ENCODE measurements around the gene GGT5. TPM values are rescaled to one million over a fixed set of nuclear protein-coding genes. Genes with fewer than 3 reads are reported as not detected.
"Not testable (repeated sequence)": the region's sequence is repeated elsewhere in the genome, so short reads cannot be mapped to it uniquely, and the experiment has no call there.

GGT5 gene
- total RNA-seq, 1 donor from 2014 or later: 7.5 TPM

DNA sequence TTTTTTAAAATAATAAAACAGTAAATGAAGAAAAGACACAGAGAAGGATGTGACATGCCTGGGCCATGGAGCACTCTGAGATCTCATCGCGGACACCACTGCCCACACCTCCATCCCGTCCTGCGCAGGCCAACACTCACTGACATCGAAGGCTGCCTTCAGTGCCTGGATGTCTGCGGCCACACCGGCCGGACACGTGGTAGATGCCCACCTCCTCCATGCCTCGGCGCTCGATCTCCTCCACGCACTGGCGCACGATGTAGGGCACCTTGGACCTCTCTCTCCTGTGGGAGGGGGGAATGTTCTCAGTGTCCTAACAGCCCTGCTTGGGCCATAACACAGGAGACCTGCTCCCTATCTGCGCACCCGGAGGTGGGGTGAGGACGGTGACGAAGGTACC, 18.6 kb upstream of the GGT5 start:
- DNase-seq (ENCODE audit: low spot score): not testable (repeated sequence)

DNA sequence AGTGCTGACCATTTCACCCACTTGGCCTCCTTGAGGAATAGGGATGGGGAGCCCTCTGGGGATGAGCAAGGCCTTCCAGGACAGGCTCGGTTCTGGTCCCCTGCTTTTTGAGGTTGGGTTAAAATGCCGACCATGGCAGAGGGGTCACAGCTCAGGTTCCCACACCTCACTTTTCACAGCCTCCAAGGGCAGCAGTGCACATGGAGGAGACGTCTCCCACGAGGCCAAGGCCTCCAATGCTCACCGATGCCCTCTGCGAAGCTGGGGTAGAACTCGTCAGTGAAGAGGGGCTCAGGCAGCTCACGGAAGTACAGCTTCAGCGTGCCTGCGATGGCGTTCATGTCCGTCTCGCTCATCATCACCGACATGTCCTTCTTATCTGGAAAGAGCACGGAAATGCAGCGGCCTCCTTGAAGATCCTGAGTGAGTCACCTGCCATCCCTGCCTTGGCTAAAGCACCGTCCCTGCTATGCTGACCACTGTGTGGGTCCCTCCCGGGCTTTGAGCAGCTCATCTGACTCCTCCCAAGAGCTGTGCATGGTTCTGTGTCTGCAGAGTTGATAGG, 17.4 kb upstream of the GGT5 start:
- DNase-seq (ENCODE audit: low spot score): not testable (repeated sequence)

DNA sequence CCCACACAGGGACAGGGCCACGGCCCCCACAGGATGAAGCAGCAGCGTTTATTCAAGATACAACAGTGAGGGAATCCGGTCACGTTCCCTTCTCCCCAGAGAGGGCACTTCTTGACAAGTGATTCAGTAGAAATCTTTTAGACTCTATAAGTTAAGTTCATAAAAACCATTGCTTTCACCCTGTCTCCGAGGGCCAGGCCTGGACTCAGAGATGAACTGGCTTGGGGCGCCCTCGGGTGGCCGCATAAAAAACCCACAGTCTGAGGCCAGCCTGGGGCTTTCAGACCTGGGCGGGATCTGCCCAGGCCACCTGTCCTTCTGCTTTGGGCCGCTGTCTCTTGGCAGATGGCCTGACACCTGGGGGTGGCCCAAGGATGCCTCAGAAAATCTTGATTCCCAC, 14.6 kb upstream of the GGT5 start:
- DNase-seq (ENCODE audit: low spot score): peak; percentile 76

DNA sequence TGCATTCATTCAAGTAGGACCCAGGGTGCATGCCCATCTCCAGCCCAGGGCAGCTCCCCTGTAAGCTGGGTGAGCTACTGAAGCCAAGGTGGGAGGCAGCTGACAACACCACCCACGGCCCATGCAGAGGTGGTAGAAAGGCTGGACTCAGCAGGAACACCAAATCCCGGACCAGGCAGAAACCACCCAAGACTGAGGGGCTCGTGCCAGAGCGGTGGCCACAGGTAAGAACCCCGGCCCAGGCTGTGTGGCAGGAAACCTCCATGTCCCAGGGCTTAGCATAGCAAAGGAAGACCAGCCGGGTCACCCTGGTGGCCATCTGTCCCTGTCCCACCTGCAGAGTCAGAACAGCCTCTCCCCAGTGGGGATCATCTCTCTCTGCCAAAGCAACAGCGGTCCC, 11.9 kb upstream of the GGT5 start:
- not testable (repeated sequence) for DNase-seq (ENCODE audit: low spot score)

DNA sequence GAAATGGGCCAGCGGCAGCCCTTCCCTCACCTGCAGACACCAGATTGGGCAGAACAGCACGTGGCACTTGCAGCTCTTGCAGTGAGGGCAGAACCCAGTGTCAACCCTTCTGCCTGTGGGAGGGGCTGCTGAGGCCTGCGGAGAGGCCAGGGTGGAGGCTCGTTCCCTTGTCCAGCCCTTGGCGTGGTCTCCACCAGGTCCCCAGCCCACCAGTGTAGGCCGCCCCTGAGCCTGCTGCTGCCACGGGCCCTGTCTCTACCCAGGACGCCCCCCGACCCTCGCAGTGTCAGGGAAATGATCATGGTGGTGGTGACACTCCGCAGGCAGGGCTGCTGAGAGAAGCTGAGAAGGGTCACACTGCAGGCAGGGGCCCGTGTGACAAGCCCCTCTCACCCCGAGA, 11.3 kb upstream of the GGT5 start:
- not testable (repeated sequence) for DNase-seq (ENCODE audit: low spot score)

DNA sequence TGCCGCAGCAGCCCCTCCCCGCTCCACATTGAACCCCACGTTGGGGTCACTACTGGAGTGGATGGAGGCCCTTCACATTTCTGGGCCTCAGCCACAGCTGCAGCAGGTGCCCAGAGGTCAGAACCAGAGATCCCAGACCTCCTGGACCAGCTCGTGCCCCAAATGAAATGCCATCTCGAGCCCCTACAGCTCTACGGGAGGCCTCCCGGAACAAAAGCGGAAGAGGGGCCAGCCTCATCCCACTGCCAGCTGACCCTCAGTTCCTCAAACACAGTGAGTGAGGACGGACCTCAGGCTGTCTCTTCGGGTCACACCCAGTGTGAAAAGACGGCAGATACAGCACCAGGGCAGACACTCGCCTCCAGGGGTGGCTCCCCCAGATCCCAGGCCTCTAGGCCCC, 8.2 kb upstream of the GGT5 start:
- not testable (repeated sequence) for DNase-seq (ENCODE audit: low spot score)

DNA sequence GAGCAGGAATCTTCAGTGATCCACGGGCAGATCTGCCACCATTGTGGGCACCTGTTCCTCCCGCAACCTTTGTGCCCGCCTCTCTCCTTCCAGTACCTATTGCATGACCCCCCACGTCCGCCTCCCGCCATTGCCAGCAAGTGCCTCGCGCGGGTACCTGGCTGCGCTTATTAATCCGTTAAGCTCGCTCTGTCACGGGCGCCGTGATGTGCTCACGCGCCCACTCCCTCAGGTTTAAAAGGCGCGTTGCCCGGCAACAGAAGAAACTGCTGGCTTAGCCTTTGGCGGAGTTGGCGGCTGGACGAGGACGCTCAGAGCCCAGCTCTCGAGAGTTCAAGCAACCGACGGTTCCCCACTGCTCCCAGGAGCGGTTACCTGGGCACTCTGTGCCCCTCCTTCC, 6.4 kb upstream of the GGT5 start:
- not testable (repeated sequence) for DNase-seq (ENCODE audit: low spot score)

DNA sequence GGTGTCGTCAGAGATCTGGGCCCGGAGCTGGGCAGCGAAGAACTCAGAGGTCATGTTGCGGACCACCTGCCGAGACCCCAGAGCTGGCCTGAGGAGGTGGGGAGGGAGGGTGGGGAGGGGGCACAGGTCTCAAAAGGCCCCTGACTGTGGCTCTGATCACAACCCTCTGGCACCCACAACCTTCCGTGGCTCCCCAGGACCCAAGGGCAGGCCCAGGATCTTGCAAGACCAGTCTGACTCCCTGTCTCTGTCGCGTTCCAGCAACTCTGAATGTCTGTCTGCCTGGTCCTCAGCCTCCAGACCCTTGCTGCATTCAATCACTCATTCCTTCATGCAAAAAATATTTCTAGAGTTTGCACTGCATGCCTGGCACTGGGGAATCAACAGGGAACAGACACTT, 4.5 kb upstream of the GGT5 start:
- not testable (repeated sequence) for DNase-seq (ENCODE audit: low spot score)

DNA sequence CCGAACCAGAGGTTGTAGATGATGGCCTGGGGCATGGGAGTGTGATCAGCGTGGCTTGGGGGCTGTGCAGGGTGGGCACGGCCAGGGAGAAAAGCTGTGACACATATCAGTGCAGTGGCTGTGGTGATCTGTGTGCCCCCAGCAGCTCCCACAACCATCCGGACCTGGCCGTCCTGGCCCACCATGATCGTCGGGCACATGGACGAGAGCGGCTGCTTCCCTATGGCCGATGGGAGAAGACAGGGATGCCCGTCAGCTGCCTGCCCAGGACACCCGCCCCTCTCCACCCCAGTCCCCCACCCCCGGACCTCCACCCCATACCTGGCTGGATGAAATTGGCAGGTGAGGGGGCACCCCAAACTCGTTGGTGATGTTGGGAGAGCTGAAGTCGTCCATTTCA, 3.7 kb upstream of the GGT5 start:
- DNase-seq (ENCODE audit: low spot score): not testable (repeated sequence)

DNA sequence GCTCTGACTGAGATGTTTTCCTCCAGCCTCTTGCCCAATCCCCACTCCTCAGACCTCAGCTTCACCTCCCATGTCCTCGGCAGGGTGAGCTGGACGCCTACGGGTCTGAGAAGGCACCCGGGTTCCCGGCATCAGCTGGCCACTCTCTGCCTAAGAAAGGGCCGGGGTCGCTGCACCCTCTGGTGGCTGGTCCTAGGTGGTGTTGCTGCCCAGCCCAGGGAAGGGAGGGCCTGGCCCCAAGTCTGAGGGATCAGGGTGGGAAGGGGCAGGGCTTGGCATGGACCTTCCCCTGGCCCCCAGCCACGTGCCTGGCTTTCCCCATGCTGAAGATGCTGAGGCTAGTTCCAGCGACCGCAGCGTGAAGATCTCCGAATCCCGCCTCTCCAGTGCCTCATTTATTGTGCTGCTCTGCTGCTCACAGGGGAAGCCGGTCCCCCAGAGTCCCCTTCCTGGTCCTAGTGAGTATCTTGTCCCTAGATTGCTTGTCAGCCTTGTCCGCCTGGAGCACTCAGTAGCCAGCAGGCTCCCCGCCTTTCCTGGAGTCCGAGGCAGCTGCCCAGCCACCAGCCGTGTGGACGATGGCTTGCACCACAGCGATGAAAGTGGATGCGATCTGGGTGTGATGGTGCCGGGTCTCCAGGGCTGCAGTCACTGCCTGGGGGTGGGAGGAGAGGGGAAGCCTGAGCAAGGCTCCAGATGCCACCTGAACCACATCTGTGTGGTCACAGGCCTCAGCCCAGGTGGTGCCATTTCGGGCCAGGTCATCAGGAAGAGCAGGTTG, 2.9 kb upstream of the GGT5 start:
- peak; percentile 94 for DNase-seq (ENCODE audit: low spot score)

DNA sequence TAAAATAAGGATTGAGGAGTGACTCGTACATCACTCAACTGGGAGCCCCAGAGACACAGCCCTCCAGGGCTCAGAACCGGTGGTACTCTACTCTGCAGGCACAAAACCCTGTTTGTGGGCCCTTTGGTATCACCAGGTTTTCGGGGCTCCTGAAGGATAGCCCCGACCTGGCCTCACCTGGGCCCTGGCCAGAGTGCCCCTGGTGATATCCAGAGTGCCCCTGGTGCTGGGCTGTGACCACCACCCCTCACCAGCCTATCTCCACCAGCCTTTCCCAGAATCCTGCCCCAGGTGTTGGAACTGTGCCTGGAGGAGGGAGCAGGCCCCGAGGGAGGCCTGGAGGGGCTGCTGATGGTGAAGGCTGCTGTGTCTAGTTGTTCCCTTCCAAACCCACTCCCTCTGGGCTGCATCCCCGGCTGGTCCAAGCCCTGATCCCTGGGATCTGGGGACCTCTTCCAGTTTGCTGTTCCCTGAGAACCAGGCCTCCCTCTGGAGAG, 2.2 kb upstream of the GGT5 start:
- DNase-seq (ENCODE audit: low spot score): no peak

DNA sequence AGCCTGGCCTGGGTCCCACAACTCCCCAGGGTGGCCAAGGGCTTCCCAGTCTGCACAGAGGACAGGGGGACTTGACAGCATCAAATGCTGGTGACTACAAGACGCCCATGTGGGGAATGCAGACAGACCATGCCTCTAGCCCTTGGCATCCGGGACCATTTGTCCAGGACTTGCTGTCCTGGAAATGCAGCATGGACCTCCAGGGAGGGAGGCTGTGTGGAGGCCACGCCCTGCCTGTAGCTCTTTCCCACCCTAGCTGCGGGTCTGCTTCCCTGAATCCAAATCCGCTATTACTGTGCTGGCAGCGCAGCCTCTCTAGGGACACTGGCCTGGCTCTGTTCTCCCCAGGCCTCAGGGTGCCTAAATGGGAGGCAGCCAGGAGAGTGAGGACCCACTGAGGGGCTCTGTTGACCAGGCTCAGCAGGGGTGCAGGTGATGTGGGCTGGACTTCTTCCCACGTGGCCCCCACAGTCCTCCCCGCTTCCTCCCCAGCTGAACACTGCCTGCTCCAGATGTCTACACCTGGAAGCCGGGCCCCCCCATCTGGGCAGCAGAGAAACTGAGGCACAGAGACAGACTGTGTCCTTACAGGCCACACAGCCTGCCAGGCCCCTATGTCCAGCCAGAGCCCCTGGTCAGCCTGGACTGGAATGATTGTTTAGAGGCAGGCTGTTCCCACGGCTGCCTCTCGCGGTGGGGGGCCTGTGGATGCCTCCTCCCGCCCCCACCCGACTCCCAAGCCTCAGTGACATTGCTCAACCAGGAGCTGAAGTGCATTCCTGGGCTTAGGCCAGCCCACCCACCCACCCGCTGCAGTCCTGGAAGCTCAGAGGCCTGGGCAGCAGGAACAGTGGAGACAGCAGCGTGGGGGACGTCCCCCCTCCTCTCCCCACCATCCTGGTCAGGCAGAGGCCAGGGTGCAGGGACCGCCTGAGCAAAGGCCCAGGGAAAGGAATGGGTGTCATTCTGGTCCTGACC, 991 bp upstream of the GGT5 start:
- DNase-seq (ENCODE audit: low spot score): peak; percentile 74

DNA sequence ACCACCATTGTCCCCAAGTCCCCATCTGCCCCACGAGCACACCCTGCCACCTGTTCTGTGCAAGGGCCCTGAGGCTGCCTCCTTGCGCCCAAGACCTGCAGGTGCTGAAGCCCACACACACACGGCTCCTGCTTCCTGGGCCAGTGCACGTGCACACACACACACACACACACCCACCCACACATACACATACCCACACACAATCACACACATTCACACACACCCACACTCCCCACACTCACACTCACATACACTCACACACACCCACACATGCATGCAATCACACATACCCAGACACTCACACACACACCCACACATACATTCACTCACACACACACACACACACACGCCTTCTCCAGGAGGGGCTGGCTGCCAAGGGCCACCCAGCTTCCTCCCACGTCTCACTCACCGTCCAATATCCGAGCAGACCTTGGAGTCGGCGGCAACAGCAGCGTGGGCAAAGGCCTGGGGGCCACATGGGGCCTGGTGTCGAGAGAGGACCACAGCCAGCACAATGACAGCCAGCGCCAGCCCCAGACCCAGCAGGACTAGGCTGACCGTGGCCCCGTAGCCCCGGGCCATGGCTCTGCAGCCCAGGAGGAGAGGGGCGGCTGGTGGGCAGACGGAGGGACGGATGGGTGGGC, 616 bp downstream of the GGT5 start:
- peak; percentile 53 for DNase-seq (ENCODE audit: low spot score)

DNA sequence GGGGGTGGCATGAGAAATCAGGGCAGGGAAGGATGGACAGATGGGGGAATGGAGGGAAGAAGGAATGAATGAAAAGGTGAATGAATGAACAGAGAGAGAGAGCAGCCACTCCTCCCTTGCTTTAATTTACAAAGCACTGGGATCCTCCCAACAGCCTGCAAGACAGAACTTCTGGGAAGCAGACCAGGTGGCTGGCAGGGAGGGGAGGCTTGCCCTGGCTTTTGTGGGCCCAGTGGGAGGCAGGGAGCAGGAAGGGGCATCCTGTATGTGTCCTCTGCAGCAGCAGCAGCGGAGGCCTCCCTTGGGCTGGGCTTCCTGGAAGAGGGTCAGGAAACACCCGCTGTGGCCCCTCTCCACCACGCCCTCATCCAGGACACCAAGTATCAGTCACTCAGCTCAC, 1.5 kb downstream of the GGT5 start:
- DNase-seq (ENCODE audit: low spot score): peak; percentile 32

DNA sequence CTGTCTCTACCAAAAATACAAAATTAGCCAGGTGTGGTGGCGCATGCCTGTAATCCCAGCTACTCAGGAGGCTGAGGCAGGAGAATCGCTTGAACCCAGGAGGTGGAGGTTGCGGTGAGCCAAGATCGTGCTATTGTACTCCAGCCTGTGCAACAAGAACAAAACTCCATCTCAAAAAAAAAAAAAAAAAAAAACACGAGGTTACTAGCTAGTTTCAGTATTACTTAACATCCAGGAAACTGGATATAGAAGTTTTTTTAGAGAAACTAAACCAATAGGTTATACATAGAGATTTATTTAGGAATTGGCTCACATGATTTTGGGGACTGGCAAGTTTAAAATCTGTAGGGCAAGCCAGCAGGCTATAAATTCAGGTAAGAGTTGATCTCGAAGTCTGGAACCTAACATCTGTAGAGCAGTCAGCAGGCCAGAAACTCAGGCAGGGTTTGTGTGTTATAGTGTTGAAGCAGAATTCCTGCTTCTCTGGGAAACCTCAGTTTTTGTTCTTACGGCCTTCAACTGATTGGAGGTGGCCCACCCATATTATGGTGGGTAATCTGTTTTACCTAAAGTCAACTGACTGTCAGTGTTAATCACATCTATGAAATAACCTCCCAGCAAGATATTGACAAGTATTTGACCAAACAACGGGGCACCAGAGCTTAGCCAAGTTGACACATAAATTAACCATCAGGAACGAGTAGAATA, 3.7 kb downstream of the GGT5 start:
- DNase-seq (ENCODE audit: low spot score): not testable (repeated sequence)

DNA sequence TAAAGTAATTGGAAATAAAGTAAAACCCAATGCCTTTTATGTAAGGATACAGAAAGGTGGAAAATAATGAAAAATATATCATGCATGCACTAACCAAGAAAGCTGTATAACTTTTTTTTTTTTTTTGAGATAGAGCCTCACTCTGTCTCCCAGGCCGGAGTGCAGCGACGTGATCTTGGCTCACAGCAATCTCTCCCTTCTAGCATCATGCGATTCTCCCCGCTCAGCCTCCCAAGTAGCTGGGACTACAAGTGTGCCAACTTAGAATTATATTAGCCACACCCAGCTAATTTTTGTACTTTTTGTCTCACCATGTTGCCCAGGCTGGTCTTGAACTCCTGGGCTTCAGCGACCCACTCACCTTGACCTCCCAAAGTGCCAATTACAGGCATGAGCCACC, 4.5 kb downstream of the GGT5 start:
- no peak for DNase-seq (ENCODE audit: low spot score)

DNA sequence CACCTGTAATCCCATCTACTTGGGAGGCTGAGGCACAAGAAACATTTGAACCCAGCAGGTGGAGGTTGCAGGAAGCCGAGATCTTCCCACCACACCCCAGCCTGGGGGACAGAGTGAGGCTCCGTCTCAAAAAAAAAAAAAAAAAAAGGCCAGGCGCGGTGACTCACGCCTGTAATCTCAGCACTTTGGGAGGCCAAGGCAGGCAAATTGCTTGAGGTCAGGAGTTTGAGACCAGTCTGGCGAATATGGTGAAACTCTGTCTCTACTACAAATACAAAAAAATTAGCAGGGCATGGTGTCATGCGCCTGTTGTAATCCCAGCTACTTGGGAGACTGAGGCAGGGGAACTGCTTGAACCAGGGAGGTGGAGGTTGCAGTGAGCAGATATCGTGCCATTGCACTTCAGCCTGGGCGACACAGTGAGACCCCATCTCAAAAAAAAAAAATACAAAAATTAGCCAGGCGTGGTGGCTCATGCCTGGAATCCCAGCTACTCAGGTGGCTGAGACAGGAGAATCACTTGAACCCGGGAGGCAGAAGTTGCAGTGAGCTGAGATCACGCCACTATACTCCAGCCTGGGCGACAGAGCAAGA, 6.7 kb downstream of the GGT5 start:
- DNase-seq (ENCODE audit: low spot score): not testable (repeated sequence)

DNA sequence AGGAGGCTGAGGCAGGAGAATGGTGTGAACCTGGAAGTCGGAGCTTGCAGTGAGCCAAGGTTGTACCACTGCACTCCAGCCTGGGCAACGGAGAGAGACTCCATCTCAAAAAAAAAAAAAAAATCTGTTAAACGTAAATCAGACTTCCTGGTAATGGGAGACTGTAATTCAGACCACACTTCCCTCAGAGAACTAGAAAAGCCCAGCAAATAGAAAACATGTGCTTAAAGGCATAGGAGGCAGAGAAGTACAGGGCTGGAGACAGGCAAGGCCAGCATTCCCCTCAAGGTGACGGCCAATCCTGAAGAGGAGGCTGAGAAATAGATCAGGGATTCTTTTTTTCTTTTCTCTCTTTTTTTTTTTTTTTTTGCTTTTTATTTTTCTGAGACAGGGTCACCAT, 8.2 kb downstream of the GGT5 start:
- no peak for DNase-seq (ENCODE audit: low spot score)

DNA sequence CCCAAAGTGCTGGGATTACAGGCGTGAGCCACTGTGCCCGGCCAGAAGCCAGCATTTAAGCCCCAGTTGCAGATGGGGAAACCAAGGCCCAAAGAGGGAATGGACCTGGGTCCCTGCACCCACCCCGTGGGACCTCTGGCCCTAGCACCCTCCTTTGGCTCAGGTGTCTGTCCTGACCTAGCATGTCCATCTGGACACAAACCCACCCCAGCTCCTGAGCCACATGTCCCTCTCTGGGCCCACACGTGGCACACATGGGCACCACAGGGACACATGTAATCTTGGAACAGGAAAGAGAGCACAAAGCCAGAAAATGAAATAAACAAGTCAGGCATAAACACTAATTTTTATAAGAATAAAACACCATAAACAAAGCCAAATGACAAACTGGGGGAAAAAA, 9.6 kb downstream of the GGT5 start:
- no peak for DNase-seq (ENCODE audit: low spot score)

DNA sequence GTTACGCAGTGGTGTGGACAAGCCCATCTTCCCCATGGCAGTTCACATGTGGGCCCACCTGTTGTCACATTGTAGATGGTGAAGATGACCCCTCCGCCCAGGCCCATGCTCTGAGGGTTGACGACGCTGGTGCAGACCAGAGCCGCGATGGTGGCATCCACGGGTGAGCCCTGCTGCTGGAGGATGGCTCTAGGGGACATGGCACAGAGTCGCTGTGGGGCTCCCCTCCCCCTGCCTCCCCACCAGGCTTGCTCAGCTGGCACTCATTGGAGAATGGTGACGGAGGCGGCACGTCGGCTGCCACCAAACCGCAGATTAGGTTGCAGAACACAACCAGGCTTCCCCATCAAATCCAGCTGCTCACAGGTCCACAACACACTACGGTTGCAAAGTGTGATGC, 11.1 kb downstream of the GGT5 start:
- no peak for DNase-seq (ENCODE audit: low spot score)

DNA sequence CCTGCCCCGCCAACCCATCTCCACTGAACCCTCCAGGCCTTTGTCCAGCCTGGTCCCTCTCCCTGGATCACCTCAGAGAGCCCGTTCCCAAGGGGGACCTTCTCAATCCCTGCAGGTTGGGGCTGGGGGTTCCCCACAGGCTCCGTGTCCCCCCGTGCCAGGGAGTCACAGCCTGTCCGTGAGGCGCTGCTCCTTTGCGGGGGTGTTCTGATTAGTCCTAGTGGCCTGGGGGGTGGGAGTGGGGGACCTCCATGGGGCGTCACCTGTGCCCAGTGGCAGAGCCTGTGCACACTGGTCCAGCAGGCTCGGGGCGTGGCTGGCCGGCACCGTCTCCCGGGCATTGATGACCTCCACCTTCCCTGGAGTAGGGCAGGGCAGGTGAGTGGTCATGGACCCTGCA, 11.6 kb downstream of the GGT5 start:
- DNase-seq (ENCODE audit: low spot score): no peak
